Measurements from ENCODE around the gene SDF2. TPM values are rescaled to one million over a fixed set of nuclear protein-coding genes. Genes with fewer than 3 reads are reported as not detected.

SDF2 gene
- total and polyA plus RNA-seq, 9 of the 15 experiments (the other 6 are each of a cell fraction or from before 2014, with no cell fraction given): 41.2 to 132 (median 65.6) TPM

DNA sequence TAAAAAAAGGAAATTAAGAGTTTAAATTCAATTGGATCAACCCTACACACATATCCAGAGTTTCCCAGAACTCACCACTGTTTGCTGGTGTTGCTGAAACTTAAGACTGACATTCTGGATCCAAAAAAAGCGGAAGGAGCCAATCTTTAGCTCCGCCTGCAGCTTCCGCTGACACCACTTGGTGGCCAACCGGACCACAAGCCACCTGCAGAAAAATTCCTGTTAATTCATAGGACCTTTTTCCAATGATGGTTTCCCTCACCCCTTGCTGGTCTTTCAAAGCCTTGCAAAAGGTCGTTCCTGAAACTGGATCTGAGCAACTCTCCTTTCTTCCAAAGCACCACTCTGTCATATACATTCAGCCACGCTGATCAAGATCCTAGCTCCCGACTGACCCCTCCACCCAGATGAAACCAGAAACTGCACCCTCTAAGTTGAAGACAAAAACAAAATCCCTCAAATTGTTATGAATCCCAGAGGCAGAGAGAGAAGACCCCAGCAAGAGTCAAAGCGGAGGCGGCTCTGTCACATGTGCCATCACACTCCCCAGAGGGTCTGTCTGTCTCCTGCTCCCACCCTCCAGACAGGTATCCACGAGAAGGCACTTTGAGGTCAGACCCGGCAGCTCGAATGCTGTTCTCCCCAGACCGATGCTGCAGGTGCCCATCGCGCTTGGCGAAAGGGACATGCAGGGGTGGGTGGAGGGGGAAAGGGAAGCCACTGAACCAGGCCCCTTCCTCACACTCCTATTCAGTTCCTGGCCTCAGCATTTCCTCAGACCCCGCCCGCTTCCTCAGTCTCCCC lies 17.5 kb downstream of the SDF2 start (continued):
- TF ChIP-seq NFRKB (IDR thresholded peaks at IDR 0.05; ENCODE audit: low read depth) (no peak), TSC22D4 (tag; IDR thresholded peaks at IDR 0.05) (no peak), SPI1 (IDR thresholded peaks at IDR 0.05; ENCODE audit: borderline replicate concordance, low read depth, low read length) (peak; percentile 88), TRIM28 (IDR thresholded peaks at IDR 0.05) (no peak), MAZ (CRISPR knock-in tag; conservative IDR thresholded peaks at IDR 0.05 in 1 of 2, IDR thresholded peaks at IDR 0.05 in 1 of 2) (peak; percentile 42 to 43), NFYB (IDR thresholded peaks at IDR 0.05; ENCODE audit: extremely low read depth, insufficient read length) (no peak), MEIS2 (IDR thresholded peaks at IDR 0.05; ENCODE audit: partially characterized antibody) (peak; percentile 6), EP400 (IDR thresholded peaks at IDR 0.05) (peak; percentile 64), TGIF2 (CRISPR knock-in tag; IDR thresholded peaks at IDR 0.05) (no peak), ARHGAP35 (IDR thresholded peaks at IDR 0.05; ENCODE audit: partially characterized antibody) (no peak), ELF2 (CRISPR knock-in tag; IDR thresholded peaks at IDR 0.05) (no peak), NRF1 (conservative IDR thresholded peaks at IDR 0.05 in 1 of 2, IDR thresholded peaks at IDR 0.05 in 1 of 2) (no peak; a peak in 1 of 4 replicates), HDAC3 (IDR thresholded peaks at IDR 0.05; ENCODE audit: borderline replicate concordance, partially characterized antibody) (no peak), MYC (IDR thresholded peaks at IDR 0.05; ENCODE audit: low read depth, low read length) (peak; percentile 51), MYC (CRISPR knock-in tag; IDR thresholded peaks at IDR 0.05; ENCODE audit: borderline replicate concordance, low read depth) (no peak)
- TF ChIP-seq, protein P1, sequence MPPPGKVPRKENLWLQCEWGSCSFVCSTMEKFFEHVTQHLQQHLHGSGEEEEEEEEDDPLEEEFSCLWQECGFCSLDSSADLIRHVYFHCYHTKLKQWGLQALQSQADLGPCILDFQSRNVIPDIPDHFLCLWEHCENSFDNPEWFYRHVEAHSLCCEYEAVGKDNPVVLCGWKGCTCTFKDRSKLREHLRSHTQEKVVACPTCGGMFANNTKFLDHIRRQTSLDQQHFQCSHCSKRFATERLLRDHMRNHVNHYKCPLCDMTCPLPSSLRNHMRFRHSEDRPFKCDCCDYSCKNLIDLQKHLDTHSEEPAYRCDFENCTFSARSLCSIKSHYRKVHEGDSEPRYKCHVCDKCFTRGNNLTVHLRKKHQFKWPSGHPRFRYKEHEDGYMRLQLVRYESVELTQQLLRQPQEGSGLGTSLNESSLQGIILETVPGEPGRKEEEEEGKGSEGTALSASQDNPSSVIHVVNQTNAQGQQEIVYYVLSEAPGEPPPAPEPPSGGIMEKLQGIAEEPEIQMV (tag; conservative IDR thresholded peaks at IDR 0.05; ENCODE audit: low read depth): no peak
- TF ChIP-seq, protein P2, sequence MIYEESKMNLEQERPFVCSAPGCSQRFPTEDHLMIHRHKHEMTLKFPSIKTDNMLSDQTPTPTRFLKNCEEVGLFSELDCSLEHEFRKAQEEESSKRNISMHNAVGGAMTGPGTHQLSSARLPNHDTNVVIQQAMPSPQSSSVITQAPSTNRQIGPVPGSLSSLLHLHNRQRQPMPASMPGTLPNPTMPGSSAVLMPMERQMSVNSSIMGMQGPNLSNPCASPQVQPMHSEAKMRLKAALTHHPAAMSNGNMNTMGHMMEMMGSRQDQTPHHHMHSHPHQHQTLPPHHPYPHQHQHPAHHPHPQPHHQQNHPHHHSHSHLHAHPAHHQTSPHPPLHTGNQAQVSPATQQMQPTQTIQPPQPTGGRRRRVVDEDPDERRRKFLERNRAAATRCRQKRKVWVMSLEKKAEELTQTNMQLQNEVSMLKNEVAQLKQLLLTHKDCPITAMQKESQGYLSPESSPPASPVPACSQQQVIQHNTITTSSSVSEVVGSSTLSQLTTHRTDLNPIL (CRISPR knock-in tag; IDR thresholded peaks at IDR 0.05): no peak
- TF ChIP-seq, protein P3, sequence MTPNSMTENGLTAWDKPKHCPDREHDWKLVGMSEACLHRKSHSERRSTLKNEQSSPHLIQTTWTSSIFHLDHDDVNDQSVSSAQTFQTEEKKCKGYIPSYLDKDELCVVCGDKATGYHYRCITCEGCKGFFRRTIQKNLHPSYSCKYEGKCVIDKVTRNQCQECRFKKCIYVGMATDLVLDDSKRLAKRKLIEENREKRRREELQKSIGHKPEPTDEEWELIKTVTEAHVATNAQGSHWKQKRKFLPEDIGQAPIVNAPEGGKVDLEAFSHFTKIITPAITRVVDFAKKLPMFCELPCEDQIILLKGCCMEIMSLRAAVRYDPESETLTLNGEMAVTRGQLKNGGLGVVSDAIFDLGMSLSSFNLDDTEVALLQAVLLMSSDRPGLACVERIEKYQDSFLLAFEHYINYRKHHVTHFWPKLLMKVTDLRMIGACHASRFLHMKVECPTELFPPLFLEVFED (CRISPR knock-in tag; conservative IDR thresholded peaks at IDR 0.05): 0 out of 2 replicates have a peak, but pooled peaks have one; percentile 33
- TF ChIP-seq, protein P4, sequence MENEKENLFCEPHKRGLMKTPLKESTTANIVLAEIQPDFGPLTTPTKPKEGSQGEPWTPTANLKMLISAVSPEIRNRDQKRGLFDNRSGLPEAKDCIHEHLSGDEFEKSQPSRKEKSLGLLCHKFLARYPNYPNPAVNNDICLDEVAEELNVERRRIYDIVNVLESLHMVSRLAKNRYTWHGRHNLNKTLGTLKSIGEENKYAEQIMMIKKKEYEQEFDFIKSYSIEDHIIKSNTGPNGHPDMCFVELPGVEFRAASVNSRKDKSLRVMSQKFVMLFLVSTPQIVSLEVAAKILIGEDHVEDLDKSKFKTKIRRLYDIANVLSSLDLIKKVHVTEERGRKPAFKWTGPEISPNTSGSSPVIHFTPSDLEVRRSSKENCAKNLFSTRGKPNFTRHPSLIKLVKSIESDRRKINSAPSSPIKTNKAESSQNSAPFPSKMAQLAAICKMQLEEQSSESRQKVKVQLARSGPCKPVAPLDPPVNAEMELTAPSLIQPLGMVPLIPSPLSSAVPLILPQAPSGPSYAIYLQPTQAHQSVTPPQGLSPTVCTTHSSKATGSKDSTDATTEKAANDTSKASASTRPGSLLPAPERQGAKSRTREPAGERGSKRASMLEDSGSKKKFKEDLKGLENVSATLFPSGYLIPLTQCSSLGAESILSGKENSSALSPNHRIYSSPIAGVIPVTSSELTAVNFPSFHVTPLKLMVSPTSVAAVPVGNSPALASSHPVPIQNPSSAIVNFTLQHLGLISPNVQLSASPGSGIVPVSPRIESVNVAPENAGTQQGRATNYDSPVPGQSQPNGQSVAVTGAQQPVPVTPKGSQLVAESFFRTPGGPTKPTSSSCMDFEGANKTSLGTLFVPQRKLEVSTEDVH (IDR thresholded peaks at IDR 0.05; ENCODE audit: low read depth, partially characterized antibody): peak; percentile 25
